ENCODE results near the gene NR1H3.
"Not testable (repeated sequence)": the region's sequence is repeated elsewhere in the genome, so short reads cannot be mapped to it uniquely, and the experiment has no call there.

The NR1H3 gene
- total RNA-seq: 3.4 reads per million, percentile 13 among the genes with 10 or more reads in this experiment

- DNase-seq: no peak
Observed at GRCh38 chr11:47257517-47258316, at the start of gene NR1H3. Gene NR1H3, plus strand, starts transcription at chr11:47257996. Its CDS starts 1,221 bp downstream, at chr11:47259217.

DNA sequence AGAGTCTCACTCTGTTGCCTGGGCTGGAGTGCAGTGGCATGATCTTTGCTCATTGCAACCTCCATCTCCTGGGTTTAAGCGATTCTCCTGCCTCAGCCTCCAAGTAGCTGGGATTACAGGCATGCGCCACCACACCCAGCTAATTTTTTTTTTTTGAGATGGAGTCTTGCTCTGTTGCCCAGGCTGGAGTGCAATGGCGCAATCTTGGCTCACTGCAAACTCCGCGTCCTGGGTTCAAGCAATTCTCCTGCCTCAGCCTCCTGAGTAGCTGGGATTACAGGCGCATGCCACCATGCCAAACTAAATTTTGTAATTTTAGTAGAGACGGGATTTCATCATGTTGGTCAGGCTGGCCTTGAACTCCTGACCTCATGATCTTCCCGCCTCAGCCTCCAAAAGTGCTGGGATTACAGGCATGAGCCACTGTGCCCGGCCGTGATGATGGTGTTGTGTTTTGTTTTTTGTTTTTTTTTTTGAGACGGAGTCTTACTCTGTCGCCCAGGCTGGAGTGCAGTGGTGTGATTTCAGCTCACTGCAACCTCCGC lies 49.7 kb upstream of the NR1H3 start:
- not testable (repeated sequence) for DNase-seq

DNA sequence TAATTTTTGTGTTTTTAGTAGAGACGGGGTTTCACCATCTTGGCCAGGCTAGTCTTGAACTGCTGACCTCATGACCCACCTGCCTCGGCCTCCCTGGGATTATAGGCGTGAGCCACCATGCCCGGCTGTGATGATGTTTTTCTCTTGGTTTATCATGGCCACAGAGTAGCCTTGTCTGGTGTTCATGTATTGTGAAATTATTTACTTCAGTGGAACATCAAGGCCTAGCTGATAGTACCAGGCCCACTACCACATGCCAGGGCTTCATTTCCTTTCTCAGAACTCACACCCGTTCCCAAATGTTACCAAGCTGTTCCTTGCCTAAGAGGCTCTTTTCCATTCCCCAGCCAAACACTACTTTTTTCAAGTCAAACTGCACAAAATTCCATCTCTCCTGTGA lies 49.2 kb upstream of the NR1H3 start:
- DNase-seq: no peak

- DNase-seq: no peak
Observed at GRCh38 chr11:47212938-47213337, 44.9 kb upstream of the NR1H3 start.

DNA sequence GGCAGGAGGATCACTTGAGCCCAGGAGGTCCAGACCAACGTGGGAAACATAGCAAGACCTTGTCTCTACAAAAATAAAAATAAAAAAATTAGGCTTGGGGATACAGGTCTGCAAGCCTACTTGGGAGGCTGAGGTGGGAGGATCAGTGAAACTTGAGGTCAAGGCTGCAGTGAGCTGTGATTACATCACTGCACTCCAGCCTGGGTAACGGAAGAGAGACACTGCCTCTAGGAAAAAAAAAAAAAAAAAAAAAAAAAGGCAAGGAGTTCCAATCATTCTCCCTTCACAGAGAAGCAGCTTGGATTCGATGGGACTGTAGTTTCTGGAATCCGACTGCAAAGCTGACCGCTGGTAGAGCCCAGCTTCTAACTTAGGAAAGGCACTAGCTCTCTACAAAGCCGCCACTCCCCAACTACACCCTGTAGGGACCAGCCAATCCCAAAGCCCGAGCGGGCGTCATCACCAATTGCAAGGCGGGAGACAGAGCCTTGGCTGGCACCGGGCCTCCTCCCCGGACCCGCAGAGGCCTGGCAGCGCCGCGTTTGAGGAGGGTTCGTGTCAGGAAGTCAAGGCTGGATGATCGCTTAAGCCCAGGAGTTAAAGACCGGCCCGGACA lies 43.7 kb upstream of the NR1H3 start:
- peak; percentile 78 for DNase-seq

- DNase-seq: no peak
Observed at GRCh38 chr11:47215366-47215910, 42.4 kb upstream of the NR1H3 start.

DNA sequence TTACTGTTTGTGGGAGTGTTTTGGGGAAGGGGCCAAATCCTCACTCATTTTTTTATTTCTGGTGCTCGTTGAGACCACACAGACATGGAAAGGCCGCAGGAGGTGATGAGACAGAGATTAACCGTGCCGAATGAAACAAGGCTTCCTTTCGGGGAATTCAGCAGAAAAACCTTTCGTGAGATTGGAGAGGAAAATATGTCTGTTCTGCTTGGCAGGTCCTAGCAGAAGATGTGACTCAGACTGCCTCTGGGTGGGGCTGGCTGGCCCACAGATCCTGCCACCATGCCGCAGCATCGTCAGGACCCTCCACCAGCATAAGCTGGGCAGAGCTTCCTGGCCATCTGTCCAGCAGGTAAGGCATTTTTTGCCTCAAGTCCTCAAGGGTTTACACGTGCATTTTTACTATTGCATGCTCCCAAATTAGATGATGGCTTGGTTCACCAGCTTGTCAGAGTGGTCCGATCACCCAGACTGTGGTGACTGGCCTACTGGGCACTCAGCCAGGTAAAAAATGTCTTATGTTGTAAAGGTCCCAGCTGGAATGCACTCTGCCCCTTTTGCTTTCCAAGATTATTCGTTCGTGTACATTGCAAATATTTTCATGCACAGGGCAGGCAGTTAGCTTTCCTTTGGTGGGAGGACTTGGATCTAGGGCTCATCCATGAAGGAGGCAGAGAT lies 41.5 kb upstream of the NR1H3 start:
- no peak for DNase-seq

DNA sequence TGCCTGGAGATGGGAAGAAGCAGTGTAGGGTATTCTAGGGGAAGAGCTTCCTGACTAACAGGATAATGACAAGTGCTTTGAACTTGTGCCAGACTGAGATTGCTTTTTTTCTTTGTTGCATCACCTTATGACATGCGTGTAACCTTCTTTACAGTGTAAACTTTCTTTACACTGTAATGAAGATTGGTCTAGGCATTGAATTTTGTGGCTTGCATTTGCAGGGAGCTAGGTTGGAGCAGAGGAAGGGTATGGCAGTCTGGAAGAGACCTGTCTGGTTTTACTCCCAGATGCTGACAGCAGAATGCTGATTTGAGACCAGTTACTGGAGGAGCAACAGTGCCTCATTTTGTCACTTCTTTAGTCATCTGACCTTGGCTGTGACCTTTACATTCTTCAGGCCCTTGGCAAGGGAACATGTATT lies 37.4 kb upstream of the NR1H3 start:
- DNase-seq: no peak

- no peak for DNase-seq
Observed at GRCh38 chr11:47222696-47223095, 35.1 kb upstream of the NR1H3 start.

GRCh38 chr11:47225552-47226400 lies 32.0 kb upstream of the NR1H3 start:
- no peak for DNase-seq

GRCh38 chr11:47229161-47229560 lies 28.6 kb upstream of the NR1H3 start:
- no peak for DNase-seq

DNA sequence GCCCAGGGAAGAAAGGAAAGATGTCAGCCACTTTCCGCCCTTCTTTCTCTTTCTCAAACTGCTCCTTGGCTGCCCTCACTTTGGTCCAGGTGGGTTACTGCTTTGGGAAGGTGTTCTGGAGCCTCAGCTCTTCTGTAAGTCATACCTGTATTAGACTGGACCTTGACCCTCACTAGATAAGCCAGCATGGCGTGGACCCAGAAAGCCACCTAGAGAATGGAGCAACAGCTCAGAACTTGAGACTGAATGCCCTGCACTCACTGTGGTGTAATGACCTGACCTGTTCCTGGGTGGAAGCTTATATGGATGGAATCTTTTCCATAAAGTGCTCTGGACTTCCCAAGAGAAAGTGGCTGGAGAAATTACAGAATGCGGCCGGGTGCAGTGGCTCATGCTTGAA lies 24.7 kb upstream of the NR1H3 start:
- DNase-seq: no peak

- DNase-seq: no peak
Observed at GRCh38 chr11:47233989-47234668, 23.7 kb upstream of the NR1H3 start.

- peak; percentile 54 for DNase-seq
Observed at GRCh38 chr11:47234669-47235100, 23.1 kb upstream of the NR1H3 start.

DNA sequence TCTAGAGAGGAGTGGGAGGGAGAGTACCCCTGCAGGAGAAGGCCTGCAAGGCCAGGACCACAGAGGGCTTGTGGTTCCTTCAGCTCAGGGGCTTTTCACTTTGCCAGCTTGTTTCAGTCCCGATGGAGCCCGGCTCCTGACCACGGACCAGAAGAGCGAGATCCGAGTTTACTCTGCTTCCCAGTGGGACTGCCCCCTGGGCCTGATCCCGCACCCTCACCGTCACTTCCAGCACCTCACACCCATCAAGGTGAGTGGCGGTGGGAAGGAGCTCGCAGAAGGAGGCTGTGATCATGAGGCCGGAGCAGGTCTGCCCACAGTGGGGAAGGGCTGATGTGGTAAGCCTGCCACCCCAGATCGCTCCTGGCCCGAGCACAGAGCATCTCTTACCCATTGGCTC lies 22.6 kb upstream of the NR1H3 start:
- no peak for DNase-seq

- DNase-seq: no peak
Observed at GRCh38 chr11:47236482-47236881, 21.3 kb upstream of the NR1H3 start.

- no peak for DNase-seq
Observed at GRCh38 chr11:47239852-47240251, 17.9 kb upstream of the NR1H3 start.

- DNase-seq: no peak
Observed at GRCh38 chr11:47241841-47242301, 15.9 kb upstream of the NR1H3 start.

GRCh38 chr11:47242596-47243192 lies 15.1 kb upstream of the NR1H3 start:
- no peak for DNase-seq

GRCh38 chr11:47243454-47243853 lies 14.3 kb upstream of the NR1H3 start:
- no peak for DNase-seq
